ENCODE data around the gene RANBP1.
"Not testable (repeated sequence)": the region's sequence is repeated elsewhere in the genome, so short reads cannot be mapped to it uniquely, and the experiment has no call there.

RANBP1 gene

DNA sequence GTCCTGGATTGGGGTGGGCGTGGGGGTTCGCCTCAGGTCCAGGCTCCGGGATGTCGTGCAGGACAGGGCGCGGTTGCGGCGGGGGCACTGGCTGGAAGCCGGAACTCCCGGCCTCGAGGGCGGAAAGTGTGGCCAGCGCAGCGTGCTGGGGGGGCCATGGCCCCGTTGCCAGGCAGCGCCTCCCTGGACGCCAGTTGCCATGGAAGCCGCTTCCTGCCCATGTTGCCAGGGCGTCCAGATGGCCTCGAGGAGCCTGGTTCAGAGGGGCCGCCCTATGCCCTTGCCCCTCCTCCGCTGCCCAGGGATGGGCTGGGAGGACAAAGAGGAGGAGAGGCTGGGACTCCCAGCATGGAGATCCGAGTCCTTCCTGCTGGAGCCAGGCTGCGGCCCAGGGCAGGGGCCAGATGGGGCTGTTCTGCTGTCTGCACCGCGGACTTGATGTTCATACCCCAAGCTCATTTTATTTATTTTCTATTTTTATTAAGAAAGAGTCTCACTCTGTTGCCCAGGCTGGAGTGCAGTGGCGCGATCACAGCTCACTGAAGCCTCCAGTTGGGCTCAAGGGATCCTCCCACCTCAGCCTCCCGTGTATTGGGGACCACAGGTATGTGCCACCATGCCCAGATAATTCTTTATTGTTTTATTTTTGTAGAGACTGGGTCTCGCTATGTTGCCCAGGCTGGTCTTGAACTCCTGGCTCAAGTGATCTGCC lies 39.6 kb downstream of the RANBP1 start:
- DNase-seq: no peak

- DNase-seq: no peak
Observed at GRCh38 chr22:20156042-20156389, 40.1 kb downstream of the RANBP1 start.

DNA sequence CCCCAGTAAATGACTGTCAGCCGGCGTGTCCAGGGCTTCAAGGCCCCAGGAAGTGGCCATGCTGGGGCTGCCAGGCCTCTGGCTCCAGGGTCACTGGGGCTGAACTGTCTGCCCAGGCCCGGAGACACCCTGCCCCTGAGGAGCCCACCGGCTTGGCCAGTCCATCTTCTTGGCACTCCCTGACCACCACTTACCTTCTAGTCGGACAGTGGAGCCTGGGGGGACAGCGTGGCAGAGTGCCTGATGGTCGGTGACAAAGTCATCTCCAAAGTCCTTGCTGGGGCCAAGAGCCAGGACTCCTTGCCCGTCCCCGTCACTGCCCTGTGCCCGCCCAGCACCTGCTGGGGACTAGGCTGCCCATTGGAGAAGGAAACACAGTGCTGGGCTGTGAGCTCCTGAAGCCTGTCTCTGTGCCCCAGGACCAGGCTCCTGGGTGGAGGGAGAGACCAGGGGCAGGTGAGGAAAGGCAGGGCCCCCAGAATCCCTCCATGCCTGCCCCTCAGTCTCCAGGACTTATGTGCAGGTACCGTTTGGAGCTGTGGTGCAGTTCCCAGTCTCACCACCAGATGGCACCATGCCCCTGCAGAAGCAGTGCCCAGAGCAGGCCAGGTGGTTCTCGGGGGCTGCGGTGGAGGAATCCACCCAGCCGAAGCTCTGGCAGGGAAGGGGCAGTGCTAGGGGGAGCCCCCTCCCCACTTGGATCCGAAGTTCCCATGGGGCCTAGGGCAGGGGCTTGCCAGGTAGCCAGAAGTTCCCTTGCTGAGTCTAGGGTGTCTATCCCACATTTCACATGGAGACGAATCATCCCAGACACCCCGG lies 40.9 kb downstream of the RANBP1 start:
- peak; percentile 84 for DNase-seq

DNA sequence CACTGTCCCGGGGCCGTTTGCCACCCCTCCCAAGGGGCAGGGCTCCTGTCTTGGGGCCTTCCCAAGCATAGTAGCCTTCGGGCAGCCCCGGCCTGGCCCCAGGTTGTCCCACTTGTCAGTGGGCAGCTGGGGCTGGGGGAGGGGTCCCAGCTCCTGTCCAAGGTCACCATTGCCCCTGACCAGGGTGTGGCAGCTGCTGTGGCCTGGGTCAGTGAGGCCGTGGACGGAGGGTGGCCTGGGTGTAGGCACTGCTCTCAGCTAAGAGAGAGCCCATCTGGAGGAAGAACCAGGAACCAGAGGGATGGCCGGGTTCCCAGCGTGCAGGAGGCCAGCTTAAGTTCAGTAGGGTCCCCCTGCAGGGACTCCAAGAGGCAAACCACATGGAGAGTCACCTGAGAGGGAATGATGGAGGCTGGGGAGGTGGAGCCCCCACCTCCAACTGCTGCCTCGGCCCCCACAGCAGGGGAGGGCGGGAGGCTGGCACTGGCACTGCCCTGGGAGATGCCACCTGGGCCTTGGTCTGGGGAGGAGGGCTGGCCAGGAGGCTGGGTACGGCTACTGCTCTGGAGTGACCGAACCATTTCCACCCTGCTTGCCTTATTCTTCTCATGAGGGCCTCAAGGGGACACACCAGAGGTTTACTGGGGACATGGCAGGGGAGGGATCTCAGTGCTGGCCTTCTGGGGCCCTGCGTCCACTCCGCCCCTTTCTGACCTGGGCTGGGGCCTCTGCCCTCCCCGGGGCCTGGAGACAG lies 41.7 kb downstream of the RANBP1 start:
- DNase-seq: no peak

GRCh38 chr22:20158391-20159036 lies 42.6 kb downstream of the RANBP1 start:
- DNase-seq: no peak

GRCh38 chr22:20159076-20159475 lies 43.2 kb downstream of the RANBP1 start:
- DNase-seq: no peak

GRCh38 chr22:20159531-20159930 lies 43.6 kb downstream of the RANBP1 start:
- not testable (repeated sequence) for DNase-seq

DNA sequence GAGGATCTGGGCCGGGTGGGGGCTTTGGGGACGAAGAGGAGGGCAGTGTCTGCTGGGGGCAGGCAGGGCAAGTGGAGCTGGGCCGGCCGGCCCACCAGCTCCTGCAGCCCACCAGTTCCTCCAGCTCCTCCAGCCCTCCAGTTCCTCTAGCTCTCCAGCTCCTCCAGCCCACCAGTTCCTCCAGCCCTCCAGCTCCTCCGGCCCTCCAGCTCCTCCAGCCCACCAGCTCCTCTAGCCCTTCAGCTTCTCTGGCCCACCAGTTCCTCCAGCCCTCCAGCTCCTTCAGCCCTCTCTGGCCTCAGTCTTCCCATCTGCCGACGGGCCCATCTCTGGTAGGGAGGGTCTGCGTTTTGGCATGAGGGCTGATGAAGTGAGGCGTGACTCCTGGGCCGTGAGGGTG lies 44.1 kb downstream of the RANBP1 start:
- no peak for DNase-seq

DNA sequence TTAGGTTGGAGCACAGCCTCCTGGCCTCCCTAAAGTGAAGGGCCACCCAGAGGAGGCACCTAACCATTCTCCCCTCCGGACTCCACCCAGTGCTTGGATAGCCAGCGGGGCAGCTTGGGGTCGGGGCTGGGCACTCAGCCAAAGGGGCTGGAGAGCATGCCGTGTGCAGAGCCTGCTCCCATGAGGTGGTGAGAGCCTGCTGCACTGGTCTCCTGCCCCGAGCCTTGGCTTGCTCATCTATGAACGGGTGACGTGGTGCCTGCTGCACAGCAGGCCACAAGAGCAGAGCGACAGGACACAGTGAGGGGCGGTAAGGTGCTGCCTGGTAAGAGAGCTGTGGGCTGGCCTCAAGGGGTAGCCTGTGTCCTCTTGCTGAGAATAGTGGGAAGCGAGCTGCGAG lies 49.0 kb downstream of the RANBP1 start:
- DNase-seq: no peak

DNA sequence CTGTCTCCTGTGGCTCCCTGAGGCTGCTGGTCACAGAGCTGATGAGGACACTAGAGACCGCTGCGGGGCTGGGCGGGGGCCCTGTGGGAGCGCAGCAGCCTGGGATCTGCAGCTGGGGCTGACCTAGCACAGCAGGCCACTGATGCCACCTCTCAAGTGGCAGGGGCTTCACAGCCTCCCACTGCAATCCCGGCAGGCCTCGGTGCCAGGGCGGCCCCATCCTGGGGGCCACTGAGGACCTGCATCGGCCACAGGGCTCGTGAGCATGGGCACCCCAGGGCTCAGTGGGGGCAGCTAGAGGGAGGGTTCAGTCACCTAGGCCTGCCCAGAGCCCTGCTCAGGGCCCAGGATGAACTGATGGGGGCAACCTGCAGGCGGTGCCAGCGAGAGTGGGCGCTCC lies 49.5 kb downstream of the RANBP1 start:
- no peak for DNase-seq

- DNase-seq: no peak
Observed at GRCh38 chr22:20165913-20166312, 50.0 kb downstream of the RANBP1 start.

DNA sequence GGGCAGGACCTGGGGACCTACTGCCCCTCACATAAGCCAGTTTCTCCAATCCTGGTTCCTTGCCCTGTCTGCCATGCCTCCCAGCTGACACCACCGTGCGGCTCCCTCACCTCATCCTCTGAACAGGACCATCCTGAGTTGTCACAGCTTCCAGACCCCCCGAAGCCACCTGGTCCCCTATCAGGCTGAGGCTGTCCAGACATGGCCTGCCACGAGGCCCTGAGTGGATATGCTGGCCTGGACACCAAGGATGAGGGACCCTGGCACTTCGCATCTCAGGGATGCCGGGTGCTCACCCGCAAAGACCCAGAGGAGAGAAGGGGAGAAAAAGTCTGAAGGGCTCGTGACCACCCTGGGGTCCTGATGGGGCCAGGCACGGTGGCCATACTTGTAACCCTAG lies 50.8 kb downstream of the RANBP1 start:
- DNase-seq: no peak

DNA sequence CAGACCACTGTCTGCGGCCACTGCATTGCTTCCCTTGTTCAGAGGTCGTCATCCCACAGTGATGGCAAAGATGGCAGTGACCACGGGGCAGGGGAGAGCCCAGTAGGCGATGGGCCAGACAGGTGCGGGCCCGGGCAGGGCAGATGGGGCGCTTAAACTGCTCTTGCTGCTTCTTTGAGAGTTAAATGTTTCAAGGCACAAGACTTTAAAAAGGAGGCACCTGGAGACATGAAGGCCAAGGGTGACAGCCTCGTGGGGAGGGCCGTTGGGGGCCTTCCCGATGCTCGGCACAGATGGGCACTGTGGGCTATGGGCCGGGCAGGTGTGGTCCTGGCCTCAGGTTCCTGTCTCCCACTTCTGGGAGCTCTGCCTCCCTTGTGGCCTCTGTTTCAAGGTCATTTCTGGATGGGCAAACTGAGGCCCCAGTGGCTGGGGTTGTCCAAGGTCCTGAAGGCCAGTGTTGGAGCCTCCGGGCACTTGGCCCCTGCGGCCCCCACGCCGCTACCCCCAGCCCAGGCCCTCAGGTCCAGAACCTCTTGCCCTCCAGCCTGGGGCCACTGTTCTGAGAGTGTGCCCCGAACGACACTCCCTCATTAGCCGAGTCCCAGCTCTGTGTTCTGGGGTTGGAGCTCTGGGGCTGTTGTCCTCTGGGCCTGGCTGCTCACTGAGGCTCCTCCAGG lies 51.9 kb downstream of the RANBP1 start:
- DNase-seq: no peak

DNA sequence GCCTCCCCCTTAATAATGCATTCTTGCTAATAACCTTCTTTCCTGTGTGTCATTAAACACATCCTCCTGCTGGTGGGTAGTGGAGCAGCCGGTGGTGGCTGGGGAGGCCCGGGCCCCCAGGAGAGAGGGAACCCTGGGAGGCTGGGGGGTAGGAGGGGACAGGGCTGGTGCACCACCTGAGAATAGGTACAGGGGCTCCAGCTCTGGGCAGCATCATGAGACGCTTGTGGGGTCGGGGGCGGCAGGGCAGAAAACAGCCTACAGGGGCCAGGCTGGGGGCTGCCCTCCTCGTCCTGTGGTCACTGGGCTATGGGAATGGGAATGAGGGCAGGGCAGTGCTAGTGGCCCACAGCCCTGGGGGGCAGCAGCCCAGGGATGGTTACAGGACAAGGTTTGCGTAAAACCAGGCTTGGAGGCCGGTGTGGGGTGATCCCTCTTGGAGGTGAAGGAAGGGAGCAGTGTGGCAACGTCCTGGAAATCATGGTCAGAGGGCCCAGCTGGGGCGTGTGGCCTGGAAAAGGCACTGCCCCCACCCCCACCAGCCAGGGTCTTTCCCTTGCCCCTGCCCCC lies 53.4 kb downstream of the RANBP1 start:
- DNase-seq: no peak

DNA sequence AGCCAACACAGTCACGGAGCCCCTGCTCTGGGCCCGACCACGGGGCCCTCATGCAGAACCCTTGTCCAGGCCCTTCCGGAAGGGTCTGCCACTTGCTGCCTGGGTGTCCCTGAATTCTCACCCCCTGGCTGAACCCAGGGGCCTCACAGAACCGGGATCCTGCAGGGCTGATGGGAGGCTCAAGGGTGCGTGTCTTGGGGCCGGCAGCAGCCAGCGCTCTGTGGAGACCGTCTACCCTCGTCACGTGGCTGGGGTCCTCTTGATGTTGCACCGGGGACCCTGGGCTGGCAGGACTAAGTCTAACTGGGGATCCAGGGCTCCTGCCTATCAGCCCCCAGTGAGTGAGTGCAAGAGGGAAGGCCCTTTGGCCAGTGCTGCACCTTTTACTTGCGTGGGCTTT lies 54.3 kb downstream of the RANBP1 start:
- DNase-seq: no peak

DNA sequence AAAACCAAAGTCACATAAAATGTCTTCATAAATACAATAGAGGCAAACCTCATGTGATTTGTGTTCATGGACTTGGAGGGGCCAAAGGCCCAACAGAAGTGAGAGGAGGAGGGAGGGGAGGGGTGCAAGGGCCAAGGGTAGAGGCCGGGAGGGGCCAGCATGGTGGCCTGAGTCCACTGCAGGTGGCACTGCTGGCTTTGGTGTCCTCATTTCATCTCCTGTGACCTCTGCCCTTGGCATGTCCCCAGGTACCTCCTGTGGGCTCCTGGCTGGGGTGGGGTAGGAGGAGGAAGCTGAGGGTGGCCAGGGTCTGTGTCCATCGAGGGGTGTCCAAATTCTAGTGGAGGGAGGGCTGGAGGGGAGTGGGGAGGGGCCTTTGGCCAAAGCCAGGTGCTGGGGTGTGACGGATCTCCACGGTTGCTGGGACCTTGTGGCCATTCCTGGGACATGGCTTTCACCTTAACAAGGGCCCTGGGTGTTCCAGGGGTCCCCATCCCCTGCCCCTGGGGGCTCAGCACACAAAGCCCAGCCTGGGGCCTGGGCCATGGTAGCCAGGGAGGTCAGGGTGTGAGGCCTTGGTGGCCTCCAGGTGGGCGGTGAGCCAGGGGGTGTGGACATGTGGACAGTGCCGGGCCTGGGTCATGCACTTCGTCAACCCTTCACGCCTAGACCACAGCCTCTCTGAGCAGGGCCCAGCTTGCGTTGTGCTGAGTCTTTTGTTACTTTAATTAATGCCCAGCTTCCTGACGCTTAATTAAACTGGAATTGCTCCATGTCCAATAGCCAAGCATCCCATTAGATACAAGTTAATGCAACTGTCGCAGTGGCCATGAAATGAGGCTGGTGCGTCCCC lies 55.6 kb downstream of the RANBP1 start:
- no peak for DNase-seq

DNA sequence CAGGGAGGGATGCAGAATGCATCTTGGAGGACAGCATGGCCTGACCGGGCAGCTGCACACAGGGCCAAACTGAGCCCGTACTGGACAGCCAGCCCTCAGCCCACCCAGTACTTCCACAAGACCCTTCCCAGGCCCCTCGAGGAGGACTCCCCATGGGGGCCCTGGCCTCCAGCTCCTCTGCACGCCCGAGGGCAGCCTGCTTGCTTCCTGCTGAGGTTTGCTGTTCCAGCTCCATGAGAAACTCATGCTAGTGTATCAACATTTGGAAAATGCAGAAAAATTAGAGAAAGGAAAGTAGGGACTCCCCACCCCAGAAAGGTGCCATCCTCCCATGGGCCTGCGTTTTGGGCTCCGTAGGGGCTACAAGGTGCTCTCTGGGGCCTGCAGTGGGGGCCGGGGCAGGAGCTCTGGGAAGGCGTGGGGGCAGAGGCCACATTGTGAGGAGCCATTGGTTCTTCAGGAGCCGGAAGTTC lies 56.3 kb downstream of the RANBP1 start:
- no peak for DNase-seq

- DNase-seq: no peak
Observed at GRCh38 chr22:20173246-20173645, 57.3 kb downstream of the RANBP1 start.

GRCh38 chr22:20173772-20174171 lies 57.9 kb downstream of the RANBP1 start:
- DNase-seq: no peak

DNA sequence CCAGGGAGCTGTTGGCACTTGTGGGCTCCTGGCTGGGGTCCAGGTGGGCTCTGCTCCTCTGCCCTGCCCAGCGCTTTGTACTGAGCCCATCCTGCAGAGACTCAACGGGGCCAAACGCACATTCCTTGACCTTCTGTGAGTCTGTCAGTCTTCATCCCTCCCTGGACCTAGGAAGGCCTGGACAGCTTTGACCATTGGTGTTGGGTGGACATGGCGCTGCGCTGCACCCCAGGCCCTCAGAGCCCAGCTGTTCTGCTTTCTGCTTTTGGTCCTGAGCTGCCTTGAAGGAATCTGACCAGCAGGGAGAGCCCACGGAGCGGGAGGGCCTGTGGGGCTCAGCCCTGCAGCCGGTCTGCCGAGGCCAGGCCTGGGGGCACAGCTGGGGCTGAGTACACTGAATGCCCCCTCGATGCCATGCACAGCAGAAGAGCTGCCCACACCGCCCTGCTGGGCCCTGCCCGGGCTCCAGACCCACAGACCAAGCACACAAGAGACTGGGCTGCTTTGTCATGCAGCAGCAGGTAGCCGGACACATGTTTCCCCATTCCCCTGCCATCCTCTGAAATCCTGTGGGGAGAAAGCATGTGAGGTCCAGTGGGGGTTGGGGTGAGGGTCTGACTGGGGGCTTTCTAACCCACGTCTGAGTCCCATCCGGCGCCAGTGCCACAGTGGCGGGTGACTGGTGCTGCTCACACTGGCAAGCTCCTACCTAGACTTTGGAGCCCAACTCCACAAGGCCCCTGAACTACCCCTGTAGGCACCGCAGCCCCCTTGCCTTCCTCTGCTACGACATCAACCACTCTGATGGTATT lies 59.1 kb downstream of the RANBP1 start:
- no peak for DNase-seq
